Ascending aorta (tissue), 2 donors: Measurements from ENCODE around the gene ZNF70. TPM values are rescaled to one million over a fixed set of nuclear protein-coding genes. Genes with fewer than 3 reads are reported as not detected.

Experiments
- DNase-seq, 2 donors: peaks; one replicate each; pipeline ENCODE4 v3.0.0-alpha.2; 2019; ENCODE audit warnings: low spot score in 2 of 2
- H3K27ac ChIP-seq, 2 donors: fragments of 200-600 bp; sonication (generic); one replicate each; pipeline ENCODE4 v1.5.1; 2016 to 2017; ENCODE audit warnings: mild to moderate bottlenecking in 1 of 2
- H3K27me3 ChIP-seq: fragments of 200-600 bp; sonication (generic); one replicate; pipeline ENCODE4 v1.5.1; 2017
- H3K36me3 ChIP-seq, 2 donors: fragments of 200-600 bp; sonication (generic); one replicate each; pipeline ENCODE4 v1.5.1; 2016
- H3K4me1 ChIP-seq, 2 donors: fragments of 200-600 bp; sonication (generic); one replicate each; pipeline ENCODE4 v1.5.1; 2016 to 2017; ENCODE audit warnings: mild to moderate bottlenecking in 1 of 2
- H3K4me3 ChIP-seq, 2 donors: fragments of 200-600 bp; sonication (generic); one replicate each; pipeline ENCODE4 v1.5.1; 2016 to 2017; ENCODE audit warnings: mild to moderate bottlenecking in 1 of 2
- H3K9me3 ChIP-seq, 2 donors: fragments of 200-600 bp; sonication (generic); one replicate each; pipeline ENCODE4 v1.5.1; 2016
- intact Hi-C: fragments of 100-400 bp; cut with DNase I; formaldehyde crosslinking; loops from one replicate; pipeline ENCODE4 v1.15.1; 2023
- total RNA-seq: library from RNA; depleted of rRNA; stranded (reverse); fragments of >200 nt; gene quantifications from one replicate; pipeline ENCODE4 v1.1.0, GENCODE V29; 2016
- TF ChIP-seq, protein P1 (sequence below), 3 experiments: fragments of 200-600 bp in 2 of 3; fragments of 450-650 bp in 1 of 3; sonication (generic) in 2 of 3; IDR thresholded peaks; one replicate each; pipeline ENCODE4 v1.5.1; 2016 to 2019; ENCODE audit warnings: antibody characterized with exemption in 3 of 3, mild to moderate bottlenecking in 1 of 3, moderate library complexity in 1 of 3

ZNF70 gene
- total RNA-seq, 1 donor from 2014 or later = 5.2 TPM

DNA sequence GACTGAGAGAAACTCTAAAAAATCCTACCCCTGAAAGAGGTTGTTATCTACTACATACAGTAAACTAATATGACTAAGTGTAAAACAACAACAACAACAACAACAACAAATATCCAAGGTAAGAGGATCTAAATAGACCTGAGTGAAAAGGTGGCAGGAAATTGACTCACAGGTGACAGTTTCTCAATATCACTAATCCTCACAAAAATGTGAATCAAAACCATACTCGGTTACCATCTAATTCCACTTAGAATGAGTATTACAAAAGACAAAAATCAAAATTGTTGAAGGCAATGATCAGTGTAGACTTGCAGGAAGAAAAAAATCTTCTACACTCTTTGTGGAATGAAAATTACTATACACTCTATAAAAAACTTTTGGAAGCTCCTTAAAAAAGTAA, 42.6 kb downstream of the ZNF70 start:
- intact Hi-C loops = no loop called here
- Histone ChIP-seq H3K27ac (no peak overlapping the region), H3K9me3 (no peaks in the 10 kb centered on the region), H3K36me3 (peaks cover 41 to 82% of the 10 kb centered on the region in 2 donors), H3K4me3 (no peak overlapping the region), H3K27me3 (no peaks in the 10 kb centered on the region), H3K4me1 (no peaks in the 10 kb centered on the region)
- TF ChIP-seq, protein P1, sequence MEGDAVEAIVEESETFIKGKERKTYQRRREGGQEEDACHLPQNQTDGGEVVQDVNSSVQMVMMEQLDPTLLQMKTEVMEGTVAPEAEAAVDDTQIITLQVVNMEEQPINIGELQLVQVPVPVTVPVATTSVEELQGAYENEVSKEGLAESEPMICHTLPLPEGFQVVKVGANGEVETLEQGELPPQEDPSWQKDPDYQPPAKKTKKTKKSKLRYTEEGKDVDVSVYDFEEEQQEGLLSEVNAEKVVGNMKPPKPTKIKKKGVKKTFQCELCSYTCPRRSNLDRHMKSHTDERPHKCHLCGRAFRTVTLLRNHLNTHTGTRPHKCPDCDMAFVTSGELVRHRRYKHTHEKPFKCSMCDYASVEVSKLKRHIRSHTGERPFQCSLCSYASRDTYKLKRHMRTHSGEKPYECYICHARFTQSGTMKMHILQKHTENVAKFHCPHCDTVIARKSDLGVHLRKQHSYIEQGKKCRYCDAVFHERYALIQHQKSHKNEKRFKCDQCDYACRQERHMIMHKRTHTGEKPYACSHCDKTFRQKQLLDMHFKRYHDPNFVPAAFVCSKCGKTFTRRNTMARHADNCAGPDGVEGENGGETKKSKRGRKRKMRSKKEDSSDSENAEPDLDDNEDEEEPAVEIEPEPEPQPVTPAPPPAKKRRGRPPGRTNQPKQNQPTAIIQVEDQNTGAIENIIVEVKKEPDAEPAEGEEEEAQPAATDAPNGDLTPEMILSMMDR (IDR thresholded peaks at IDR 0.05) = no peak
- DNase-seq = no peak

GRCh38 chr22:23705358-23705757, 45.6 kb downstream of the ZNF70 start:
- H3K4me3 ChIP-seq = no peak overlapping the region
- TF ChIP-seq, protein P1 (IDR thresholded peaks at IDR 0.05) = no peak
- no peaks in the 10 kb centered on the region for H3K27me3 ChIP-seq
- no peaks in the 10 kb centered on the region for H3K4me1 ChIP-seq
- no peak for DNase-seq
- peaks cover 36 to 72% of the 10 kb centered on the region in 2 donors for H3K36me3 ChIP-seq
- no peaks in the 10 kb centered on the region for H3K9me3 ChIP-seq
- intact Hi-C loops = no loop called here
- H3K27ac ChIP-seq = no peak overlapping the region

- Histone ChIP-seq H3K27ac (no peak overlapping the region), H3K4me3 (no peak overlapping the region), H3K4me1 (no peaks in the 10 kb centered on the region), H3K36me3 (peaks cover 41 to 71% of the 10 kb centered on the region in 2 donors), H3K27me3 (no peaks in the 10 kb centered on the region), H3K9me3 (no peaks in the 10 kb centered on the region)
- DNase-seq = no peak
- TF ChIP-seq, protein P1 (IDR thresholded peaks at IDR 0.05) = no peak
- intact Hi-C loops = no loop called here
These were observed 46.1 kb downstream of the ZNF70 start for GRCh38 chr22:23704829-23705228.

DNA sequence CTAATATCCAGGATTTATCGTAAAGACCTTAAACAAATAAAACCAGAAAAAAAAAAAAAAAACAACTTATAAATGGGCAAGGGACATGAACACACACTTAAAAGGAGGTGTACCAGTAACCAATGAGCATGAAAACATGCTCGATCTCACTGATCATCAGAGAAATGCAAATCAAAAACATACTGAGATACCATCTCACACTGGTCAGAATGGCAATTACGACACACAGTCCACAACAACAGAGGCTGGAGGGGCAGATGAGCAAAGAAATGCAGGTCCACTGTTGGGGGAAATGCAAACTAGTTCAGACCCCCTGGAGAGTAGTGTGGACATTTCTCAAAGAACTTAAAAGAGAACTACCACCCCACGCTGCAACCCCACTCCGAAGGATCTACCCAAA, 46.9 kb downstream of the ZNF70 start:
- Histone ChIP-seq H3K4me3 (no peak overlapping the region), H3K36me3 (peaks cover 37 to 70% of the 10 kb centered on the region in 2 donors), H3K4me1 (no peaks in the 10 kb centered on the region), H3K9me3 (no peaks in the 10 kb centered on the region), H3K27me3 (no peaks in the 10 kb centered on the region), H3K27ac (no peak overlapping the region)
- intact Hi-C loops = no loop called here
- DNase-seq = no peak
- TF ChIP-seq, protein P1 (IDR thresholded peaks at IDR 0.05) = no peak

DNA sequence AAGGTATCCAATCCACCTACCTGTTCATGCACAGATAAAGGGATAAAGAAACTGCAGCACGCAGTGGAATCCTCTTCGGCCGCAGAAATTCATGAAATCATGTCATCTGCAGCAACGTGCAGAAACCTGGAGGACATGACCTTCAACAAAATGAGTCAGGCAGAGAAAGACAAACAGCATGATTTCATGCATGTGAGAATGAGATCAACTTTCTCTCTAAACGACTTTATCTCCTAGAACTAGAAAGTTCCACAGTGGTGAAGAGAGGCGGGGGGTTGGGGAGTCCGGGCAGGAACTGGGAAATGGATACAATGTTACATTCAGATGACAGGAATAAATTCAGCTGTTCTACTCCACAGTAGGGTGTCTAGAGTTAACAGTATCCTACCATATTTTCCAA, 50.2 kb downstream of the ZNF70 start:
- Histone ChIP-seq H3K4me3 (no peak overlapping the region), H3K4me1 (no peaks in the 10 kb centered on the region), H3K27me3 (no peaks in the 10 kb centered on the region), H3K9me3 (no peaks in the 10 kb centered on the region), H3K27ac (no peak overlapping the region), H3K36me3 (peaks cover 26 to 51% of the 10 kb centered on the region in 2 donors)
- TF ChIP-seq, protein P1 (IDR thresholded peaks at IDR 0.05) = no peak
- peak in 1 of 2 donors; percentile 21 for DNase-seq
- intact Hi-C loops = no loop called here

DNA sequence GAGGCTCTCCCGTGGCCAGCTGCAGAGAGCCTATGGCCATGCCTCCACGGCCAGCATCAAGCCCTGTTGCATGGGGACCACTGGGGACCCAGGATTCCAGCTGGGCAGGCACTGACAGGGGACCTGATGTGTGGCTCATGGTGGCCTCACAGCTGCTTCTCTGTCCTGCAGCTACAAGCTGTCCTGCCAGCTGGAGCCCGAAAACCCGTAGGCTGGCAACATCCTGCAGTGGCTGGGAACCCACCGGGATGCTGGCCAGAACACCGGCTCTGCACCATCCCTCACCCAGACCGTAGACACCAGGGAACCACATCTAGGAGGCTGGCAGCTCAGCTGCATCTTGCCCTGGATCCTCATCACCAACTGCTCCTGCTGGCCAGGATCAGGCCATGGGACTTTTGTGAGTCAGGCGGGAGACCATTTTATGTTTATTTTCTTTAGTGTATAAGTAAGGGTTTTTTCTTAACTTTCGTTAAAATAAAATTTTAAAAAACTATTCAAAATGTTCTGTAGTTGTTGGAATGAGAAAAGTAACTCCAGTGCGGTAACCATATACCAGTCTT, 52.2 kb downstream of the ZNF70 start:
- no peaks in the 10 kb centered on the region for H3K27me3 ChIP-seq
- TF ChIP-seq, protein P1 (IDR thresholded peaks at IDR 0.05) = no peak
- intact Hi-C loops = no loop called here
- H3K36me3 ChIP-seq = peaks cover 33 to 53% of the 10 kb centered on the region in 2 donors
- no peaks in the 10 kb centered on the region for H3K4me1 ChIP-seq
- no peak overlapping the region for H3K4me3 ChIP-seq
- no peak overlapping the region for H3K27ac ChIP-seq
- DNase-seq = peak in 1 of 2 donors; percentile 47
- no peaks in the 10 kb centered on the region for H3K9me3 ChIP-seq
